Brain microvascular endothelial cell (primary cell): Measurements from ENCODE around the gene PGLYRP2.

ENCODE experiments used
- DNase-seq: peaks from one replicate; pipeline ENCODE4 v3.0.0-alpha.2; 2020
- H3K27ac ChIP-seq: fragments of 250-450 bp; sonication (Bioruptor Pico); 2 replicates; pipeline ENCODE4 v1.5.1; 2020; ENCODE audit warnings: mild to moderate bottlenecking, moderate library complexity
- H3K27me3 ChIP-seq: fragments of 250-450 bp; sonication (Bioruptor Pico); replicated peaks from 2 replicates; pipeline ENCODE4 v1.5.1; 2020; ENCODE audit warnings: mild to moderate bottlenecking
- H3K36me3 ChIP-seq: fragments of 250-450 bp; sonication (Bioruptor Pico); replicated peaks from 2 replicates; pipeline ENCODE4 v1.5.1; 2020; ENCODE audit warnings: mild to moderate bottlenecking
- H3K4me3 ChIP-seq: 2 replicates; pipeline ENCODE4 v1.5.1; 2011; ENCODE audit warnings: low read depth, mild to moderate bottlenecking, control low read depth, low read length, moderate library complexity
- CTCF ChIP-seq: IDR thresholded peaks from 2 replicates; pipeline ENCODE4 v1.5.1; 2011; ENCODE audit warnings: low read depth, mild to moderate bottlenecking, moderate library complexity, low read length, control low read depth, inconsistent platforms; ENCODE audit errors: missing control alignments
- in situ Hi-C: cut with HindIII; loops from 2 replicates; pipeline ENCODE4 v1.10.0; 2017; ENCODE audit warnings: low sequenced_read_pairs, low pct_ligation_motif_present

Gene PGLYRP2

DNA sequence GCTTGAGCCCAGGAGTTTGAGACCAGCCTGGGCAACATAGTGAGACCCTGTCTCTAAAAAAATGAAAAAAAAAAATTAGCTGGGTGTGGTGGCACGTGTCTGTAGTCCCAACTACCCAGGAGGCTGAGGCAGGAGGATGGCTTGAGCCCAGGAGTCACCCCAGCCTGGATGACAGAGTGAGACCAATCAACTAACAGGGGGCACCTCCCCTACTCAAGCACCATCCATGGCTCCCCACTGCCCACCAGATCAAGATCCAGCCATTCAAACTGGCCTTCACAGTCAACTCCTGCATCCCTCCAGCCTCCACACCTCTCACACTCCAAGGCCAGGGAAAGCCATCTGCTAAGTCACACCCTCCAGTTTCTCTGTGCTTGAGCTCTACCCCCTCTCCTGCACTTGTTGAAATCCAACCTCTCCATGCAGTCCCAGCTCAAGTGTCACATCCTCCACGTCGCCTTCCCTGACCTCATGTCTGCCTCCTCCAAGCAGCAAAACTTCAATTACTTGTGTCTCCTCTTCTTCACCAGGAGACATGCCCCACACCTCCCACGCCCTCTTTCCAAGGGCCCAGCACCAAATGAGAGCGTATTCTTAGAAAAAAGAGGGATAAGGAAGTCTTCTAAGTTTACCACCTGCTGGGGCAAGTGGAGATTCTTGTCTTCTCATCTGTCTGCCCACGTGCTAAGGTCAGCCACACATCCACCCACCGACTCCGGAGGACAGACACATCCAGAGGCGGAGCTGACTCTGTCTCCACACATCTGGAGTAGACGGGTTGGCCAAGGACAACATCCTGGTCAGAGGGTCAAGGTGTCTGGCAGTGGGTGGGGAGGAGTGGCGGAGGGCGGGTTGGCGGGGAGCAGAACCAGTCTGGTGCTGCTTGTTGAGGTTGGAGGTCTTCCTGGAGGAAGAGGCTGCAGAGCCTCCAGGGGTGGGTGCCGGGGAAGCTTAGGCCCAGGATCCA, 28.1 kb upstream of the PGLYRP2 start:
- Histone ChIP-seq H3K27ac (no peak overlapping the region), H3K27me3 (peaks cover 16% of the 10 kb centered on the region), H3K4me3 (no peak overlapping the region), H3K36me3 (no peaks in the 10 kb centered on the region)
- no peak for TF ChIP-seq CTCF
- DNase-seq: no peak
- in situ Hi-C loops: no loop called here

GRCh38 chr19:15506074-15506571, 26.8 kb upstream of the PGLYRP2 start:
- in situ Hi-C loops: no loop called here

DNA sequence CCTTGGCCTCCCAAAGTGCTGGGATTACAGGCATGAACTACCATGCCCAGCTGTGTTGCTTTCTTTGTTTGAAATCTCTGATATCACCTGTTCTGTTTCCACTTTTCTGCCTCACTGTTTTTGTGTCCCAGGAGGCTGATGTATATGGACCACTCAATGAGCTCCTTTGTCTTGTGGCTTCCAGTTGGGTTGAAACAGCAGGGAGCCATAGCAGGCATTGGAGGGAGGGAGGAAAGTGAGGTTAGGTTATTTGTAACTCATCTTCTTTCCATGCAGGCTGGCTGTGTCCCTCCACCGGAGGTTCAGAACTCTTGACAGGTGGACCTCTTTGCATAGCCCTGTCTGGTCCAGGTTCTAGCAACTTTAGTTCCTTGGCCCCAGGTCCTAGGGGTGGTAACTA, 23.0 kb upstream of the PGLYRP2 start:
- Histone ChIP-seq H3K4me3 (no peak overlapping the region), H3K27ac (no peak overlapping the region), H3K36me3 (no peaks in the 10 kb centered on the region), H3K27me3 (no peaks in the 10 kb centered on the region)
- TF ChIP-seq CTCF: no peak
- no peak for DNase-seq
- in situ Hi-C loops: no loop called here

More at GRCh38 chr19:15506074-15506571, 26.8 kb upstream of the PGLYRP2 start:
- Histone ChIP-seq H3K4me3 (no peak overlapping the region), H3K27ac (no peak overlapping the region), H3K27me3 (peaks cover 16% of the 10 kb centered on the region), H3K36me3 (no peaks in the 10 kb centered on the region)
- DNase-seq: no peak
- TF ChIP-seq CTCF: no peak

- Histone ChIP-seq H3K27ac (no peak overlapping the region), H3K4me3 (no peak overlapping the region), H3K36me3 (no peaks in the 10 kb centered on the region), H3K27me3 (no peaks in the 10 kb centered on the region)
- in situ Hi-C loops: no loop called here
- no peak for TF ChIP-seq CTCF
- no peak for DNase-seq
These were observed 22.3 kb upstream of the PGLYRP2 start for GRCh38 chr19:15501596-15501995.

DNA sequence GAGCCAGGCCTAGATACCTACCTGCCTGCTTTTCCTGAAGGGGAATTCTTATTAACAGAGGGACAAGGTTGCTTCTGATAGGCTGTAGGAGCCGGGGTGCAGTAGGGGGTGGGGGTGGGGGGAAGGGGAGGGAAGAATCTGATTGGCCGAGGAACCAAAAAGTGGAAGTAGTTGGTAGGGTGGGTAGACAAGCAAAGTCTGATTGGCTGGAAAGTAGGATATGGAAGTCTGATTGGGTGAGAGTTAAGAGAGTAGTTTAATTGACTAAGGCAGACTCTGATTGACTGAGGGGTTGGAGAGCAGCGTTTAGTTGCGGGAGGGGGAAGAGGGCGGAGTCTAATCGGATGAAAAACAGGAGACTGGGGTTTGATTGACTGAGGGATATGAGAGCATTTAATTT, 19.6 kb upstream of the PGLYRP2 start:
- Histone ChIP-seq H3K4me3 (no peak overlapping the region), H3K36me3 (no peaks in the 10 kb centered on the region), H3K27me3 (no peaks in the 10 kb centered on the region), H3K27ac (no peak overlapping the region)
- no peak for TF ChIP-seq CTCF
- DNase-seq: no peak
- in situ Hi-C loops: no loop called here
